K562 (cell line): Measurements from ENCODE around the gene DHX36. TPM values are rescaled to one million over a fixed set of nuclear protein-coding genes. Genes with fewer than 3 reads are reported as not detected.

Experiments used
- ATAC-seq: fragments of 200-7000 bp; cut with Tn5 transposase; 3 replicates; pipeline ENCODE4 v1.9.1; 2020; ENCODE audit warnings: moderate library complexity
- BruUV-seq: library from RNA; stranded (reverse); fragments of 400-500 nt; replicated peaks from 2 replicates; lab custom pipeline; 2021; lab: Mats Ljungman, UMichigan
- CTCF ChIA-PET: fragments of 300-600 bp; formaldehyde crosslinking; extraction: SDS; loops from one replicate; lab custom pipeline; 2021; ENCODE audit warnings: low intra/inter-chr PET ratio; lab: Yijun Ruan, JAX
- POLR2A ChIA-PET: fragments of 300-600, 350-650 bp; sonication (Branson Sonifier 250); formaldehyde crosslinking; extraction: SDS; loops from one replicate; lab custom pipeline; 2021; ENCODE audit warnings: antibody characterized with exemption, inconsistent platforms; lab: Yijun Ruan, JAX
- DNase-seq, 4 experiments: peaks; one replicate each; pipeline versions ENCODE4 v3.0.0 to v3.0.0-alpha.2; 2011 to 2018; ENCODE audit warnings: low spot score in 3 of 4, mixed read lengths in 3 of 4; ENCODE audit errors: extremely low read depth in 1 of 4
- FAIRE-seq: peaks from 2 replicates; lab custom pipeline; 2011; peaks lifted over from hg19 to GRCh38; lab: Jason Lieb, UNC
- H2AFZ ChIP-seq: 2 replicates; pipeline ENCODE4 v1.6.0; 2011; ENCODE audit warnings: low read depth, low read length, control low read depth, inconsistent platforms
- H3K27ac ChIP-seq: fragments of 200-600 bp; 3 replicates; pipeline ENCODE4 v1.8.0; 2011; ENCODE audit warnings: low read depth, mild to moderate bottlenecking, control low read depth, inconsistent platforms, low read length, moderate library complexity, mixed read lengths; ENCODE audit errors: extremely low read depth
- H3K27me3 ChIP-seq, 2 experiments: fragments of 300-600 bp in 1 of 2; 2 replicates in 1 of 2; 3 replicates in 1 of 2; pipeline versions ENCODE4 v1.6.0 to v1.8.0; 2011; ENCODE audit warnings: inconsistent platforms in 2 of 2, low read length in 2 of 2, mild to moderate bottlenecking in 1 of 2, mixed read lengths in 1 of 2, moderate library complexity in 1 of 2; ENCODE audit not compliant: control insufficient read depth in 2 of 2, insufficient read depth in 2 of 2
- H3K36me3 ChIP-seq: fragments of 300-600 bp; 3 replicates; pipeline ENCODE4 v1.8.0; 2011; ENCODE audit warnings: mild to moderate bottlenecking, low read length, inconsistent platforms; ENCODE audit not compliant: control insufficient read depth, insufficient read depth
- H3K4me1 ChIP-seq, 2 experiments: fragments of 200-600 bp in 1 of 2; replicated peaks in 1 of 2; 2 replicates in 1 of 2; 3 replicates in 1 of 2; pipeline versions ENCODE4 v1.5.1 to v1.8.0; 2011; ENCODE audit warnings: inconsistent platforms in 2 of 2, low read length in 2 of 2, mild to moderate bottlenecking in 1 of 2, mixed read lengths in 1 of 2, moderate library complexity in 1 of 2; ENCODE audit not compliant: control insufficient read depth in 2 of 2, insufficient read depth in 2 of 2
- H3K4me2 ChIP-seq: 2 replicates; pipeline ENCODE4 v1.6.1; 2011; ENCODE audit warnings: low read length, control low read depth, inconsistent platforms, mixed read lengths; ENCODE audit not compliant: insufficient read depth
- H3K4me3 ChIP-seq: fragments of 200-600 bp; sonication (generic), shearing (Covaris generic); 2 replicates; pipeline ENCODE4 v1.5.1; 2016; ENCODE audit warnings: control low read depth, inconsistent platforms
- H3K79me2 ChIP-seq: fragments of 200-600 bp; 3 replicates; pipeline ENCODE4 v1.8.0; 2011; ENCODE audit warnings: low read length, inconsistent platforms; ENCODE audit not compliant: control insufficient read depth, insufficient read depth
- H3K9ac ChIP-seq, 2 experiments: 2 replicates each; pipeline versions ENCODE4 v1.6.0 to v1.6.1; 2011; ENCODE audit warnings: low read depth in 2 of 2, low read length in 2 of 2, control low read depth in 1 of 2, inconsistent platforms in 1 of 2, mild to moderate bottlenecking in 1 of 2, mixed read lengths in 1 of 2; ENCODE audit not compliant: insufficient read depth in 1 of 2
- H3K9me1 ChIP-seq: one replicate; pipeline ENCODE4 v1.6.0; 2011; ENCODE audit warnings: inconsistent platforms, mild to moderate bottlenecking, low read length, moderate library complexity; ENCODE audit not compliant: control insufficient read depth, insufficient read depth
- H3K9me3 ChIP-seq: replicated peaks from 2 replicates; pipeline ENCODE4 v1.5.1; 2011; ENCODE audit warnings: low read depth, low read length, inconsistent platforms; ENCODE audit not compliant: control insufficient read depth, insufficient read depth
- H4K20me1 ChIP-seq: replicated peaks from 2 replicates; pipeline ENCODE4 v1.6.1; 2011; ENCODE audit warnings: low read length, inconsistent platforms, mixed read lengths; ENCODE audit not compliant: control insufficient read depth, insufficient read depth
- ARID4B ChIP-seq: sonication (generic); formaldehyde crosslinking; IDR thresholded peaks from 2 replicates; pipeline ENCODE4 v1.8.0; 2022; ENCODE audit warnings: mild to moderate bottlenecking, missing genetic modification reagents
- DACH1 ChIP-seq: fragments of 450-650 bp; IDR thresholded peaks from 2 replicates; pipeline ENCODE4 v1.6.1; 2018; ENCODE audit not compliant: partially characterized antibody
- HMG20A ChIP-seq: fragments of 450-650 bp; formaldehyde crosslinking; conservative IDR thresholded peaks from 2 replicates; pipeline ENCODE4 v1.4.0; 2020; ENCODE audit warnings: mild to moderate bottlenecking, mixed read lengths
- HNRNPH1 ChIP-seq: fragments of 200-400 bp; formaldehyde crosslinking; optimal IDR thresholded peaks from 2 replicates; pipeline ENCODE3; 2017; ENCODE audit warnings: low read depth, mild to moderate bottlenecking, low read length, moderate library complexity
- KLF13 ChIP-seq: fragments of 450-650 bp; IDR thresholded peaks from 2 replicates; pipeline ENCODE4 v1.6.1; 2016; ENCODE audit warnings: missing genetic modification characterization, low read depth, mild to moderate bottlenecking, missing compliant biosample characterization, moderate library complexity, borderline replicate concordance
- MTA1 ChIP-seq: fragments of 450-650 bp; IDR thresholded peaks from 2 replicates; pipeline ENCODE4 v1.6.1; 2017; ENCODE audit warnings: borderline replicate concordance
- NFE2 ChIP-seq: IDR thresholded peaks from 2 replicates; pipeline ENCODE4 v1.6.1; 2014; ENCODE audit warnings: antibody characterized with exemption, low read depth
- ZC3H8 ChIP-seq: fragments of 450-650 bp; IDR thresholded peaks from 2 replicates; pipeline ENCODE4 v1.6.1; 2017
- ZSCAN32 ChIP-seq: fragments of 450-650 bp; formaldehyde crosslinking; IDR thresholded peaks from 2 replicates; pipeline ENCODE4 v1.4.0; 2020; ENCODE audit warnings: mild to moderate bottlenecking, moderate library complexity
- in situ Hi-C: fragments of 300-500 bp; cut with MboI; formaldehyde crosslinking; loops from 4 replicates; pipeline ENCODE4 v1.15.0; 2018; ENCODE audit warnings: inconsistent platforms, mixed read lengths
- intact Hi-C: fragments of 100-400 bp; cut with micrococcal nuclease; formaldehyde crosslinking; loops from 2 replicates; pipeline ENCODE4 v1.14.2; 2022
- polyA plus RNA-seq, 8 experiments: library from polyadenylated mRNA; depleted of rRNA in 4 of 8; stranded (reverse) in 5 of 8; unstranded in 3 of 8; fragments of >200 nt; fragmentation: Nextera tagmentation in 2 of 8; fragmentation: Illumina TruSeq in 1 of 8; extraction: Ambion mirVana in 2 of 8; extraction: Trizol in 1 of 8; gene quantifications; 2 replicates each; pipeline versions ENCODE4 v1.2.1 to v1.2.3, GENCODE V29; 2011 to 2014; ENCODE audit warnings: inconsistent platforms in 1 of 8, missing spikeins in 1 of 8
- total RNA-seq, 7 experiments: library from RNA; depleted of rRNA in 6 of 7; stranded (reverse); fragments of >200 nt in 6 of 7; fragmentation: Illumina TruSeq in 2 of 7; extraction: Trizol in 2 of 7; gene quantifications; 2 replicates each; pipeline versions ENCODE4 v1.2.1 to v1.2.3, GENCODE V29; 2011 to 2021; ENCODE audit warnings: low replicate concordance in 1 of 7
- TF ChIP-seq, protein P1 (sequence below): fragments of 250-450 bp; sonication (Bioruptor Pico); IDR thresholded peaks from 2 replicates; pipeline ENCODE4 v1.8.0; 2021; ENCODE audit warnings: borderline replicate concordance, mild to moderate bottlenecking, moderate library complexity; ENCODE audit not compliant: poor library complexity, severe bottlenecking

Gene DHX36
- total and polyA plus RNA-seq, 9 of the 15 experiments (the other 6 are each of a cell fraction or from before 2014, with no cell fraction given), result 44.3 to 98.7 (median 57.0) TPM

GRCh38 chr3:154310840-154311239 lies 13.4 kb downstream of the DHX36 start (continued):
- TF ChIP-seq ARID4B (CRISPR knock-in tag) (no peak), ZC3H8 (no peak), ZSCAN32 (CRISPR knock-in tag) (no peak)
- TF ChIP-seq, all 486 proteins: peak for 0

- no peak overlapping the region for H3K9ac ChIP-seq
- ATAC-seq, result no peak
- no peaks in the 10 kb centered on the region for H4K20me1 ChIP-seq
- H3K27me3 ChIP-seq, result no peaks in the 10 kb centered on the region
- H3K4me1 ChIP-seq, result no peaks in the 10 kb centered on the region
- no peak for DNase-seq
- FAIRE-seq, result no peak
- POLR2A ChIA-PET, result no interaction called here
- no TSS peak for BruUV-seq
- in situ Hi-C loops, result loop anchor here (25.0 kb wide), 1 partner anchor 1555 kb away; the partner anchor contains the start of genes GMPS and SLC33A1
- H2AFZ ChIP-seq, result no peak overlapping the region
- intact Hi-C loops, result no loop called here
- no peaks in the 10 kb centered on the region for H3K9me3 ChIP-seq
- H3K27ac ChIP-seq, result no peak overlapping the region
- no peak overlapping the region for H3K4me3 ChIP-seq
- no peak overlapping the region for H3K4me2 ChIP-seq
- CTCF ChIA-PET, result no interaction called here
- no peaks in the 10 kb centered on the region for H3K9me1 ChIP-seq
- H3K36me3 ChIP-seq, result peaks cover 89% of the 10 kb centered on the region
- peaks cover 14% of the 10 kb centered on the region; the same call in 2 of the 3 replicates for H3K79me2 ChIP-seq
- TF ChIP-seq, protein P1, sequence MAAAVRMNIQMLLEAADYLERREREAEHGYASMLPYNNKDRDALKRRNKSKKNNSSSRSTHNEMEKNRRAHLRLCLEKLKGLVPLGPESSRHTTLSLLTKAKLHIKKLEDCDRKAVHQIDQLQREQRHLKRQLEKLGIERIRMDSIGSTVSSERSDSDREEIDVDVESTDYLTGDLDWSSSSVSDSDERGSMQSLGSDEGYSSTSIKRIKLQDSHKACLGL (CRISPR knock-in tag), result no peak
- TF ChIP-seq HNRNPH1 (no peak), NFE2 (no peak), MTA1 (no peak), DACH1 (no peak), HMG20A (CRISPR knock-in tag) (no peak), KLF13 (tag) (no peak)
Measured at GRCh38 chr3:154307363-154307762, 16.9 kb downstream of the DHX36 start.
